ENCODE measurements around the gene ANKH.

DNA sequence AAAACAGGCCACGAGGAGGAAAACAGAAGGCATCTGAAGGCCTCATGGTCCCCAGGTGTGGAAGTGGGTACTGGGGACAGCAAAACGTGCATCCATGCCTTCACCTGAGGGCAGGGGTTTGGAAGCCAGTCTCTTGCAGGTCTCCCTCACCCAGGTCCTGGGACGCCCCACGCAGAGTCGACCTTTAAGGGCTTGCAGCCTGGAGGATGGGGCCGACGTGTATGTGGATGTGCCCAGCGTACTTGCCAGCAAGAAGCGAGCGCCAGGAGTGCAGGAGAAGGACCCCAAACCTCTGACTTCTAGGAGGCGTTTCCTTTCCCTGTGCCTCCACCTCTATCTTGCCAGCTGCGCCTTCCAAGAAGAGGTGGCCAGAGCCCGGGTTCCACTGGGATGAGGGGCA is 141.1 kb downstream of the ANKH start:
- TF ChIP-seq EZH2 (IDR thresholded peaks at IDR 0.05; ENCODE audit: borderline replicate concordance, insufficient read depth, low read depth, low read length, poor library complexity, severe bottlenecking) (no peak), CTCF (IDR thresholded peaks at IDR 0.05) (no peak)
